SJSA1 (cell line): ENCODE data around the gene CLEC5A. TPM values are rescaled to one million over a fixed set of nuclear protein-coding genes. Genes with fewer than 3 reads are reported as not detected.
"Not testable (repeated sequence)": the region's sequence is repeated elsewhere in the genome, so short reads cannot be mapped to it uniquely, and the experiment has no call there.

Experiments used
- DNase-seq, 2 experiments: peaks; one replicate each; pipeline ENCODE4 v3.0.0-alpha.2; 2015 to 2020; ENCODE audit warnings: low spot score in 2 of 2, low read depth in 1 of 2
- H3K27ac ChIP-seq: fragments of 250-450 bp; sonication (Bioruptor Pico); 2 replicates; pipeline ENCODE4 v1.5.1; 2020; ENCODE audit warnings: mild to moderate bottlenecking, moderate library complexity
- H3K27me3 ChIP-seq: fragments of 250-450 bp; sonication (Bioruptor Pico); replicated peaks from 2 replicates; pipeline ENCODE4 v1.5.1; 2020; ENCODE audit warnings: mild to moderate bottlenecking, moderate library complexity
- H3K36me3 ChIP-seq: fragments of 250-450 bp; sonication (Bioruptor Pico); 2 replicates; pipeline ENCODE4 v1.5.1; 2020; ENCODE audit warnings: mild to moderate bottlenecking
- H3K4me1 ChIP-seq: fragments of 250-450 bp; sonication (Bioruptor Pico); replicated peaks from 2 replicates; pipeline ENCODE4 v1.6.1; 2021; ENCODE audit warnings: mild to moderate bottlenecking
- H3K4me3 ChIP-seq: fragments of 250-450 bp; sonication (Bioruptor Pico); 2 replicates; pipeline ENCODE4 v1.5.1; 2020; ENCODE audit warnings: mild to moderate bottlenecking
- H3K9me3 ChIP-seq: fragments of 250-450 bp; sonication (Bioruptor Pico); replicated peaks from 2 replicates; pipeline ENCODE4 v1.5.1; 2020; ENCODE audit warnings: mild to moderate bottlenecking
- total RNA-seq: library from RNA; depleted of rRNA; stranded (reverse); fragments of >200 nt; shearing (Covaris generic); gene quantifications from 2 replicates; pipeline ENCODE4 v1.2.3, GENCODE V29; 2014

Gene CLEC5A
- total RNA-seq, 1 experiment from 2014 or later, result not detected

DNA sequence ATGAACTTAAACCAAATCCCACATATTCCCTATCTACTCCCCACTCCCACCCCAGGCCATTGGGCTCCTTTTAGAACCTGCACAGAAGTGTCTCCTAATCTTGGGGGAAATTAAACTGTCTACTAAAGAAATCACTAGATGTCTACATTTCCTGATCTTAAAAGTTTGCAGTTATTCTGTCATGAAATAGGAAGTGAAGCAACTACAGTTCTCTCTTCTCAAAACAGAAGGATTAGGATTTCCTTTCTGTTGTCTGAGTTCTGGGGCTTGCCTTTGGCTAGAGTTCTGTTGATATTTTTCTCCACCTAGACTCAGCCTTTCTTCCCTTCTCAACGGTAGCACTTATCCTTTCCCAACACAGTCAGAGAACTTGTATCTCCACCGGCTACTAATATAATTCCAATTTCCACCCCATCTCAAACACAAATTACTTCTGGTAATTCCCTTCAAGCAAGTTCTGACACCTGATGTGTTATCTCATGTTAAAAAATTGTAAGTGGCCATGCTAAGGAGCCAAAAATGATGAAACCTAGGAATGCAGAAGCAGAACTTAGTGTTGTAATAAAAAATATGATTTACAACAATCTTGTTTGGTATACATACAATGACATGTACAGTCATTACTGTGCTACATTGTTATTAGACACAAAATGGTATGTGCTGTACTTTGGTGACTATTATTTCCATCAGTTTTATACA lies 18.5 kb downstream of the CLEC5A start:
- no peak overlapping the region for H3K27ac ChIP-seq
- H3K9me3 ChIP-seq, result no peaks in the 10 kb centered on the region
- no peaks in the 10 kb centered on the region for H3K27me3 ChIP-seq
- no peaks in the 10 kb centered on the region for H3K4me1 ChIP-seq
- H3K36me3 ChIP-seq, result no peaks in the 10 kb centered on the region
- no peak overlapping the region for H3K4me3 ChIP-seq
- DNase-seq, result no peak

DNA sequence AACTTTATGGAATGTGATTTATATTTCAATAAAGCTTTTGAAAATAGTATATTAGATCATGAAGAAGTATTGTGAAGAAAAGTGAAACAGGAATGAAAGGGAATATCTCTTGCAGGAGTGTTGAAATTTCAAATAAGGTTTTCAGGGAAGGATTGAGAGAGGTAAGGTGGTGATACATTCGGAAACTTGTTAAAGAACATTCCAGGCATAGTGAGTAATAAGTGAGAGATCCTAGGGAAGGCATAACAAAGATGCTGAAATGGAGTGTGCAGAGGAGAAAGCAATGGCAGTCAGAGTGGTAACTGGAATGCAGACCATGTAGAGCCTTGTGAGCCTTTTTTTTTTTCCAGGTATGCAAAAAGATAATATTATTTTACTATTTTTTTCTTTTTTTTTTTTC lies 26.5 kb downstream of the CLEC5A start:
- Histone ChIP-seq H3K36me3 (no peaks in the 10 kb centered on the region), H3K27ac (no peak overlapping the region), H3K4me3 (no peak overlapping the region), H3K4me1 (no peaks in the 10 kb centered on the region), H3K9me3 (no peaks in the 10 kb centered on the region), H3K27me3 (no peaks in the 10 kb centered on the region)
- DNase-seq, result no peak

DNA sequence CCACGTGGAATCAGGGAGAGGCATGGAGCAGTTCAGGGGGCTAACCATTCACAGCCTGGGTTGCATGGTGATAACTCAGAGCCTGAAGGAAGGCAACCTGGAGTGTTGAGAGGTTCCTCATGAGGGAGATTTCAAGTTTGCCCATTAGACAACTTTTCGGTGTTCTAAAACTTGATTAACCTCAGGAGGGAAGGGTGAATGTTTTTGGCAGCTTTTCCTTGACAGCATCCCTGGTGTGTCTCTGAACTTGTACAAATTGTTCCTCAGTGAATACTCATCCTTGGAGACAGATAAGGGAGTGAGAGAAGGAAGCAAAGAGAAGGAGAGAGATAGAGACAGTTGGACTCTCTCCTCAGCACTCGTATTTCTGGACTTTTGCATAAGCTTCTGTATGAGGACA lies 30.7 kb downstream of the CLEC5A start, which contains the start of gene OR9A4:
OR9A4 (plus strand) TSS at position 301 of the 400 bp plus-strand sequence. CDS start 2,477 bp downstream, outside the sequence.
- DNase-seq, result no peak
- Histone ChIP-seq H3K27ac (no peak within 1 kb of the TSS), H3K27me3 (no peaks in the 10 kb centered on the region), H3K9me3 (no peaks in the 10 kb centered on the region), H3K36me3 (no peaks in the 10 kb centered on the region), H3K4me1 (no peaks in the 10 kb centered on the region), H3K4me3 (no peak within 1 kb of the TSS)

DNA sequence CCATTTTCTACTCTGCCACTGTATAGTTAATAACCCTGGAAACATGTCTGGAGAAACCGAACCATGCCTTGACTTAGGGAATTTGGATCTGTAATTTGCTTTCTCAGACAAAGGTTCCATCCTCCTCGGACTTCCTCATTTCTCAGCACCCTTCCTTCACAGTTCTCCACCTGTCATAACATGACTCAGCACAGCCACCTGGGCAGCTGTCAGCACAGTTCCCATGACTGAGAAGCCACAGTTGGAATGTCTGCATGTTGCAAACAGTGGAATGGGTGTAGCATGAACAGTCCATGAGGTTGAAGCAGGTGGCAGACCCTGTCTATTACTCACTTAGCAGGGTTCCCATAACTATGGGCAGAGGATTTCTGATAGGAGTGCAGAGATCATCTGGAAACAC lies 31.2 kb downstream of the CLEC5A start:
- Histone ChIP-seq H3K27ac (no peak overlapping the region), H3K4me3 (no peak overlapping the region), H3K36me3 (no peaks in the 10 kb centered on the region), H3K27me3 (no peaks in the 10 kb centered on the region), H3K9me3 (no peaks in the 10 kb centered on the region), H3K4me1 (no peaks in the 10 kb centered on the region)
- no peak for DNase-seq

DNA sequence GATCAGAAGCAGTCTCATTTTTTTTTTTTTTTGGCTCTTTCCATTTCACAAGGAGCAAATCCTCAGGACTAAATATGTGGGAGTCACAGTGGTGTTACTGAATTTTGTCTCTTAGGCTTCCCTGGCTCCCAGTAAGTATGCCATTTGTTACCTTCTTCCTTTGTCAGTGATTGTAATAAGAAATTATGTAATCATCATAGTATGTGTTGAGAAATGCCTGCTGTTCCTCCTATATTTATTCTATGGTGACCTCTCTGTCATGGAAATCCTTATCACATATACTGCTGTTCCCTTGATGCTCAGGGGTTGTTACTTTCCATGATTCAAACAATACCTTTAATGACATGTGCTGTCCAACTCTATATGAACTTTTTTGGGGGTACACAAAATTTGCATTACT lies 35.4 kb downstream of the CLEC5A start:
- Histone ChIP-seq H3K27me3 (no peaks in the 10 kb centered on the region), H3K9me3 (no peaks in the 10 kb centered on the region), H3K4me3 (no peak overlapping the region), H3K36me3 (no peaks in the 10 kb centered on the region), H3K4me1 (no peaks in the 10 kb centered on the region), H3K27ac (no peak overlapping the region)
- DNase-seq, result no peak

DNA sequence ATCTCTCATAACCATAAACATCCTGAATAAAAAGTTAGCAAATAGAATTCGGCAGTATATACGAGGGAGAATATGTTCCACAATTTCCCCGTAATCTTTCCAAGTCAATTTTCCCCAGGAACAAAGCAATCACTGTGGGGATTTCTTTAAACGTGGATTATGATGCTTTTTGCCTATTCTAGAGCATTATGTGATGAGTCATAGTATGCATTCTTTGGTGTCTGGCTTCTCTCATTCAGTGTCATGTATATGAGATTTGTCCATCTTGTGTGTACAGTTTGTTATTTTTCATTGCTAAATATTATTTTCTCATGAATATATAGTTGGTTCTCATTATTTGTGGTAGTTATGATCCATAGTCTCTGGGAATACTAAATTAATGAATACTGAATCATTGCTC lies 40.5 kb downstream of the CLEC5A start:
- no peaks in the 10 kb centered on the region for H3K36me3 ChIP-seq
- H3K27me3 ChIP-seq, result no peaks in the 10 kb centered on the region
- H3K27ac ChIP-seq, result no peak overlapping the region
- H3K4me1 ChIP-seq, result no peaks in the 10 kb centered on the region
- no peak for DNase-seq
- H3K4me3 ChIP-seq, result no peak overlapping the region
- H3K9me3 ChIP-seq, result no peaks in the 10 kb centered on the region

DNA sequence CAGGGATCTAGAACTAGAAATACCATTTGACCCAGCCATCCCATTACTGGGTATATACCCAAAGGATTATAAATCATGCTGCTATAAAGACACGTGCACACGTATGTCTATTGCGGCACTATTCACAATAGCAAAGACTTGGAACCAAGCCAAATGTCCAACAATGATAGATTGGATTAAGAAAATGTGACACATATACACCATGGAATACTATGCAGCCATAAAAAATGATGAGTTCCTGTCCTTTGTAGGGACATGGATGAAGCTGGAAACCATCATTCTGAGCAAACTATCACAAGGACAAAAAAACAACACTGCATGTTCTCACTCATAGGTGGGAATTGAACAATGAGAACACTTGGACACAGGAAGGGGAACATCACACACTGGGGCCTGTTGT lies 47.4 kb downstream of the CLEC5A start:
- not testable (repeated sequence) for H3K4me1 ChIP-seq, H3K36me3 ChIP-seq, H3K4me3 ChIP-seq, DNase-seq, H3K27me3 ChIP-seq, H3K9me3 ChIP-seq, H3K27ac ChIP-seq

DNA sequence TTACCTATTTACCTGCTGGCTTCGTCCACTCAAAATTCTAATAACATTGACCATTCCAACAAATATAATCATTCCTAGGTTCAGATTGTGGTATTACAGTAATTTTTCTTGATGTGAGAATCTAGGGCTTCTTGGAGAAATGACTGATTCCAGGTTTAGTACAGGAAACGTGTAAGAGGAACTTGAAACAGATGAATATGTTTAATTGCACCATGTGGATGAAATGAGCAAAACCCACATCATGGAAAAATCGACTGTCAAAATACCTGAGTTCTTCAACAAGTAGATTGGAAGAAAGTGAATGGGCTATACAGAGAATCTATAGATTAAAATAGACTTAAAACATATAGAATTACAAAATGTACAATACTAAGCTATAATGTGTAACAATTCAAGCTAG lies 55.4 kb downstream of the CLEC5A start:
- no peak overlapping the region for H3K27ac ChIP-seq
- H3K27me3 ChIP-seq, result no peaks in the 10 kb centered on the region
- H3K9me3 ChIP-seq, result no peaks in the 10 kb centered on the region
- H3K36me3 ChIP-seq, result no peaks in the 10 kb centered on the region
- no peak for DNase-seq
- no peak overlapping the region for H3K4me3 ChIP-seq
- H3K4me1 ChIP-seq, result no peaks in the 10 kb centered on the region

DNA sequence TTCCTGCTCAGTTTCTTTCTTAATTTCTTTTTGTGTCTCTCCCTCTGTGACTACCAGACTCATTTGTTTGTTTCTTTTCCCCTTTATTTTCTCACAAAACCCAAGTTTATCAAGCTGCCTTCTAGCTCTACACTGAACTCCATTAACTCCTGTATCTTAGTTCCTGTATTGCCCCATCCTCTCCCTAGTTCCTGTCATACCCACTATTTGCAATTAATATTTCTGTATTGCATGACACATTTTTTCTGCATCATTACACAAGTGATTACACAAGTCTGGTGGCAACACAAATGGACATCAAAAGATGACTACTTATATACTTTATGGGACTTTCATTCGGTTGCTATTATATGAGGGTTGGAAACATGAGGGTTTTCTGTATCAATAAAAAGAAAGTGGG lies 57.5 kb downstream of the CLEC5A start:
- Histone ChIP-seq H3K27ac (no peak overlapping the region), H3K4me3 (no peak overlapping the region), H3K36me3 (no peaks in the 10 kb centered on the region), H3K27me3 (no peaks in the 10 kb centered on the region), H3K4me1 (no peaks in the 10 kb centered on the region), H3K9me3 (no peaks in the 10 kb centered on the region)
- DNase-seq, result no peak

DNA sequence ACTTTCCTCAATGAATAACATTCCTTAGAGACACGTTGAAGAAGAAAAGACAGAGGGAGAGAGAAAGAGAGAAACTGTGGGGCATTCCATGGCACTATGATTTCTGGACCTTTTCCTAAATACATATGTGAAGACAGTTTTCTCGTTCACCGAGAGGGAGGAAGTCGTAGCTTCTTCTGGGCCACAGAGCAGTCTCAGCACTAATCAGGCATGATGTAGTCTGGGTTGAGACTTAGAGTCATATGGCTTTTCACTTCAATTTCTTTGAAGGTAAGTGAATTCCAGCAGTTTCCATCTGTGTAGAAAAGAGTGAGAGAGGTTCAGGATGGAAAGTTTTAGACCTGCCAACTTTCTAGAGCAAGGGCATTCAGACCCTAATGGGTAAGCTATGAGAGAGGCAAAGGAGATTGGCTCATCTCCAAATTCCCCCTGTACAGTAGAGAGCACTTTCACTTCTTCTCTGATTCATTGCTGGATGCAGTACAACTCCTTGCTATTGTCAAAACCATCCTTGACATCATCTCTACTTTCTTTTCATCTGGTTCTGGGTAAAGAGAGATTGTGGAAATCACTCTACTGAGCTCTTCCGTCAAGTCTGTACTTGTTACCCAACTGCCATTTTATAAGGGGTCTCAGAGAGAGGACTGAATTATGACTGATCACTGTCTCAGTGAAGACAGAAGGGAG lies 62.1 kb downstream of the CLEC5A start:
- Histone ChIP-seq H3K27ac (no peak overlapping the region), H3K4me3 (no peak overlapping the region), H3K36me3 (no peaks in the 10 kb centered on the region), H3K27me3 (no peaks in the 10 kb centered on the region), H3K4me1 (no peaks in the 10 kb centered on the region), H3K9me3 (no peaks in the 10 kb centered on the region)
- no peak for DNase-seq

DNA sequence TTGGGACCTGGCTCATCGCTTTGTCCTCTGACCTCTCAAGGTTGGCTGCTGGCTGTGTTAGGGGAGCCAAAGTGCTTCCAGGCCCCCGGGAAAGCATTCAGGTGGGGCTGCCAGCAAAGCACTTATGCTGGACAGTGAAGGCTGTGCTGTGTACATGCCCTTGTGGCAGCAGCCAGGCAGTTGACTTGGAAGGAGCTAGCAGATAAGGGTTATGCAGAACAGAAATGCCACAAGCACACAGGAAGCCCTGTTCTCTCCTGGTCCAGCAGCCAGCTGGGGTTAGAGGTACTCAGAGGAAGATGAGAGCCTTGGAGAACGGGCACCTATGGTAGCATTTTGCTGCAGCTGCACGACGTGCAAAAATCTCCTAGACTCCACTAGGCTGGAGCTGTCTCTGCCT lies 65.8 kb downstream of the CLEC5A start:
- DNase-seq, result no peak
- no peak overlapping the region for H3K4me3 ChIP-seq
- H3K36me3 ChIP-seq, result no peaks in the 10 kb centered on the region
- no peaks in the 10 kb centered on the region for H3K9me3 ChIP-seq
- no peaks in the 10 kb centered on the region for H3K27me3 ChIP-seq
- H3K27ac ChIP-seq, result no peak overlapping the region
- no peaks in the 10 kb centered on the region for H3K4me1 ChIP-seq

DNA sequence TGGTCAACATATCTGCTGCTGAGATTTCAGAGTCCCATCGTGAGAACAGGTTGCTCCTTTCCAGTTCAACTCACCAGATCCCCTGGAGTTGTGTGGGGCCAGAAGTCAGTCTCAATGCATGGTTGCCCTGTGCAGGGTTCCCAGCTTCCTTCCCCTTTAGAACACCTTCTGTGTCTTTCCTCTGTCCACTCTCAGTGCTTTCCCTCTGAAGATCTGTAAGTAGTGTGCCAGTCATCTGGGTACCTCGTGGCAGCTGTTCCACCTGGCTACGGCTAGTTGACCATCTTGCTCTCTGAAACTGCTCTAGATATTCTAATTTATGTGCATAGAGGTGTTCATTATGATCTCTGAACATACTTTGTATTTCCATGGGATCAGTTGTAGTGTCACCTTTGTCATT lies 69.4 kb downstream of the CLEC5A start:
- Histone ChIP-seq H3K36me3 (no peaks in the 10 kb centered on the region), H3K4me3 (no peak overlapping the region), H3K27me3 (no peaks in the 10 kb centered on the region), H3K27ac (no peak overlapping the region), H3K4me1 (no peaks in the 10 kb centered on the region), H3K9me3 (no peaks in the 10 kb centered on the region)
- no peak for DNase-seq
